Liver (tissue), 3 donors: ENCODE data around the gene MTARC2.

Experiments
- CTCF ChIP-seq: fragments of 150-350 bp; IDR thresholded peaks from 2 replicates; pipeline ENCODE4 v1.5.1; 2017; ENCODE audit warnings: improper control_type of control experiment, low read depth, low read length; ENCODE audit not compliant: missing input control
- EGR1 ChIP-seq, 2 donors: IDR thresholded peaks; 2 replicates each; pipeline ENCODE4 v1.6.1; 2016 to 2018; ENCODE audit warnings: antibody characterized with exemption in 2 of 2, low read depth in 2 of 2
- JUND ChIP-seq, 2 donors: IDR thresholded peaks; 2 replicates each; pipeline ENCODE4 v1.6.1; 2016; ENCODE audit warnings: antibody characterized with exemption in 2 of 2
- MAX ChIP-seq: IDR thresholded peaks from 2 replicates; pipeline ENCODE4 v1.6.1; 2016; ENCODE audit warnings: antibody characterized with exemption
- RAD21 ChIP-seq, 2 donors: IDR thresholded peaks; 2 replicates each; pipeline ENCODE4 v1.6.1; 2016; ENCODE audit warnings: antibody characterized with exemption in 2 of 2, mild to moderate bottlenecking in 2 of 2
- REST ChIP-seq: IDR thresholded peaks from 2 replicates; pipeline ENCODE4 v1.6.1; 2016; ENCODE audit warnings: antibody characterized with exemption, mild to moderate bottlenecking
- TAF1 ChIP-seq: conservative IDR thresholded peaks from 2 replicates; pipeline ENCODE4 v1.6.1; 2016; ENCODE audit warnings: antibody characterized with exemption, mild to moderate bottlenecking
- YY1 ChIP-seq: IDR thresholded peaks from 2 replicates; pipeline ENCODE4 v1.6.1; 2016; ENCODE audit warnings: antibody characterized with exemption, mild to moderate bottlenecking
- ZBTB33 ChIP-seq: IDR thresholded peaks from 2 replicates; pipeline ENCODE4 v1.6.1; 2016; ENCODE audit warnings: antibody characterized with exemption
- donor health status: healthy.
- donor health status: healthy.

- TF ChIP-seq MAX = no peak
- TF ChIP-seq CTCF = no peak
- TF ChIP-seq YY1 = no peak
- TF ChIP-seq TAF1 = no peak
- TF ChIP-seq ZBTB33 = no peak
- TF ChIP-seq RAD21 (IDR thresholded peaks at IDR 0.05) = no peak
- TF ChIP-seq REST = no peak
- TF ChIP-seq JUND (IDR thresholded peaks at IDR 0.05) = no peak
- TF ChIP-seq EGR1 (IDR thresholded peaks at IDR 0.05; ENCODE audit: low read depth in 2 of 2) = no peak
These were observed 69.8 kb downstream of the MTARC2 start for GRCh38 chr1:220817907-220818306.
